ENCODE data around the gene ARHGAP20. TPM values are rescaled to one million over a fixed set of nuclear protein-coding genes. Genes with fewer than 3 reads are reported as not detected.

Gene ARHGAP20
- total RNA-seq, 1 donor: 2.2 TPM

- Histone ChIP-seq H3K27ac (ENCODE audit: low read depth, low read length) (no peak overlapping the region), H3K79me2 (ENCODE audit: insufficient read depth, low read length) (no peaks in the 10 kb centered on the region), H3K36me3 (ENCODE audit: insufficient read depth, low read length) (no peaks in the 10 kb centered on the region), H2AFZ (ENCODE audit: low read length) (no peak overlapping the region), H3K4me2 (ENCODE audit: insufficient read depth, low read length) (no peak overlapping the region), H3K27me3 (ENCODE audit: insufficient read depth, low read length) (no peaks in the 10 kb centered on the region), H3K4me1 (ENCODE audit: insufficient read depth, low read length) (no peaks in the 10 kb centered on the region), H4K20me1 (ENCODE audit: insufficient read depth, low read length) (no peaks in the 10 kb centered on the region), H3K9me3 (ENCODE audit: low read depth, low read length) (no peaks in the 10 kb centered on the region), H3K4me3 (ENCODE audit: insufficient read depth, low read length) (no peak overlapping the region)
- no peak for DNase-seq (ENCODE audit: insufficient read length, low spot score, missing footprints)
- TF ChIP-seq CTCF (IDR thresholded peaks at IDR 0.05; ENCODE audit: extremely low read depth, low read depth, low read length): no peak
Measured at GRCh38 chr11:110691926-110692325, 20.3 kb downstream of the ARHGAP20 start.

- no peak for DNase-seq (ENCODE audit: insufficient read length, low spot score, missing footprints)
- Histone ChIP-seq H3K4me1 (ENCODE audit: insufficient read depth, low read length) (no peaks in the 10 kb centered on the region), H3K27me3 (ENCODE audit: insufficient read depth, low read length) (no peaks in the 10 kb centered on the region), H3K79me2 (ENCODE audit: insufficient read depth, low read length) (no peaks in the 10 kb centered on the region), H3K27ac (ENCODE audit: low read depth, low read length) (no peak overlapping the region), H4K20me1 (ENCODE audit: insufficient read depth, low read length) (no peaks in the 10 kb centered on the region), H3K4me2 (ENCODE audit: insufficient read depth, low read length) (no peak overlapping the region), H2AFZ (ENCODE audit: low read length) (no peak overlapping the region), H3K9me3 (ENCODE audit: low read depth, low read length) (no peaks in the 10 kb centered on the region), H3K36me3 (ENCODE audit: insufficient read depth, low read length) (no peaks in the 10 kb centered on the region), H3K4me3 (ENCODE audit: insufficient read depth, low read length) (no peak overlapping the region)
- no peak for TF ChIP-seq CTCF (IDR thresholded peaks at IDR 0.05; ENCODE audit: extremely low read depth, low read depth, low read length)
Measured at GRCh38 chr11:110689306-110689705, 22.9 kb downstream of the ARHGAP20 start.

DNA sequence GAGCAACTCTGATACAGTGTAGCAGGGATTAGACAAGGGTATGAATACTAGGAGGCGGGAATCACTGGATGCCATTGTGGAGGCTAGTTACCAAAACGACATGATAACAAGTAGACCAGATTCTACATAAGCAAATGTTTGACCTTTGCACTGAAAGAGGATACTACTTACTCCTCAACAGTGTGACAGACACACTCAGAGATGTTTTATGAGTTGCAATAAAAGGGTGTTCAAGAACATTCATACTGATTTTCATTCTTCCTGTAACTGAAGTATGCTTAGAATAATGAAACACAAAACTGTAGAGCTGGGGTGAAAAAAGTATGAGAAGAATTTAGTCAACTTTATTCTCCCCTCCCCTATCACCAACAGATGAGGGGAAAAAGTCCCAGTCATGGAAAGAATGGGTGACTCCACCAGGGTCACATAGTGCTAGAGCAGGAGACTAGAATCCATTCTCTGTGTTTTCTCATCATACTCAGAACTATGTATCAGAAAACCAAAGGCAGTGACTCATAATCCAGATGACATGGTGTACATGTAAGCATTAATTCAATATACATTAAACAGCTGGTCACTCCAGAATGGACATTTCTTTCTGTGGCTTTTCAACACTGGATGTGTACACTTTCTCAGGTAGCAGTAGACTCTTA is 32.8 kb downstream of the ARHGAP20 start:
- Histone ChIP-seq H3K4me1 (ENCODE audit: insufficient read depth, low read length) (no peaks in the 10 kb centered on the region), H3K9me3 (ENCODE audit: low read depth, low read length) (no peaks in the 10 kb centered on the region), H3K27ac (ENCODE audit: low read depth, low read length) (no peak overlapping the region), H3K36me3 (ENCODE audit: insufficient read depth, low read length) (no peaks in the 10 kb centered on the region), H3K79me2 (ENCODE audit: insufficient read depth, low read length) (no peaks in the 10 kb centered on the region), H3K27me3 (ENCODE audit: insufficient read depth, low read length) (no peaks in the 10 kb centered on the region), H4K20me1 (ENCODE audit: insufficient read depth, low read length) (no peaks in the 10 kb centered on the region), H3K4me3 (ENCODE audit: insufficient read depth, low read length) (no peak overlapping the region), H2AFZ (ENCODE audit: low read length) (no peak overlapping the region), H3K4me2 (ENCODE audit: insufficient read depth, low read length) (no peak overlapping the region)
- no peak for DNase-seq (ENCODE audit: insufficient read length, low spot score, missing footprints)
- TF ChIP-seq CTCF (IDR thresholded peaks at IDR 0.05; ENCODE audit: extremely low read depth, low read depth, low read length): no peak

DNA sequence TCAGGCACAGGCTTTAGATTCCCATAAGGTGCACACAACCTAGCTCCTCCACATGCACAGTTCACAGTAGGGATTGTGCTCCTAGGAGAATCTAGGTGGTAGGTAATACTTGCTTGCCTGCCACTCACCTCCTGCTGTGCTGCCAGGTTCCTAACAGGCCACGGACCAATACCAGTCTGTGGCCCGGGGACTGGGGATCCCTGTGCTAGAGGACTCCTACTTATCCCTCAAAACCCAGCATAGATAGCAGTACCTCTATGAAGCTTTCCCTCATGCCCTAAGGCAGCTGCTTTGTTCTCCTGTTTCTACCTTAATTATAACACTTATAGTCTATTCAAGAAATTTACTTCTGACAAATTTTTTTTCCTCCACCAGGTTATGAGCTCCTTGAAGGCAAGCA is 36.7 kb downstream of the ARHGAP20 start:
- H3K27ac ChIP-seq (ENCODE audit: low read depth, low read length): no peak overlapping the region
- DNase-seq (ENCODE audit: insufficient read length, low spot score, missing footprints): no peak
- no peaks in the 10 kb centered on the region for H3K27me3 ChIP-seq (ENCODE audit: insufficient read depth, low read length)
- H3K79me2 ChIP-seq (ENCODE audit: insufficient read depth, low read length): no peaks in the 10 kb centered on the region
- no peaks in the 10 kb centered on the region for H4K20me1 ChIP-seq (ENCODE audit: insufficient read depth, low read length)
- no peak overlapping the region for H3K4me2 ChIP-seq (ENCODE audit: insufficient read depth, low read length)
- H3K4me1 ChIP-seq (ENCODE audit: insufficient read depth, low read length): no peaks in the 10 kb centered on the region
- no peaks in the 10 kb centered on the region for H3K36me3 ChIP-seq (ENCODE audit: insufficient read depth, low read length)
- H2AFZ ChIP-seq (ENCODE audit: low read length): no peak overlapping the region
- TF ChIP-seq CTCF (IDR thresholded peaks at IDR 0.05; ENCODE audit: extremely low read depth, low read depth, low read length): no peak
- H3K9me3 ChIP-seq (ENCODE audit: low read depth, low read length): no peaks in the 10 kb centered on the region
- H3K4me3 ChIP-seq (ENCODE audit: insufficient read depth, low read length): no peak overlapping the region

Data from osteoblast (primary cell).